ENCODE measurements around the gene HDGFL2.
A peak's percentile ranks its signal among the peaks of the same experiment; 100 is the strongest.

Gene HDGFL2

GRCh38 chr19:4455719-4456475 is 16.2 kb upstream of the HDGFL2 start:
- H3K4me3 ChIP-seq (ENCODE audit: low read depth, low read length), result peak overlapping the region; percentile 77
- peak; percentile 22 for TF ChIP-seq CTCF (conservative IDR thresholded peaks at IDR 0.05; ENCODE audit: low read depth, low read length)
- peak; percentile 86 for DNase-seq (ENCODE audit: low read depth)

- peak; percentile 71 for DNase-seq (ENCODE audit: low read depth)
- TF ChIP-seq CTCF (conservative IDR thresholded peaks at IDR 0.05; ENCODE audit: low read depth, low read length), result peak; percentile 18
- H3K4me3 ChIP-seq (ENCODE audit: low read depth, low read length), result peak overlapping the region; percentile 77
Observed at GRCh38 chr19:4456476-4456842, 15.6 kb upstream of the HDGFL2 start.

- TF ChIP-seq CTCF (conservative IDR thresholded peaks at IDR 0.05; ENCODE audit: low read depth, low read length), result no peak
- peak; percentile 78 for DNase-seq (ENCODE audit: low read depth)
- H3K4me3 ChIP-seq (ENCODE audit: low read depth, low read length), result peak overlapping the region; percentile 77
Observed at GRCh38 chr19:4456843-4457653, 15.0 kb upstream of the HDGFL2 start.

- peak; percentile 23 for TF ChIP-seq CTCF (conservative IDR thresholded peaks at IDR 0.05; ENCODE audit: low read depth, low read length)
- peak; percentile 99 for DNase-seq (ENCODE audit: low read depth)
- H3K4me3 ChIP-seq (ENCODE audit: low read depth, low read length), result peak within 1 kb of the TSS; percentile 77
Observed at GRCh38 chr19:4457654-4458395, 14.3 kb upstream of the HDGFL2 start, which contains the start of gene UBXN6. Gene UBXN6, minus strand, starts transcription at chr19:4457794. Its CDS starts 97 bp downstream, at chr19:4457697.

GRCh38 chr19:4464815-4465581 is 7.1 kb upstream of the HDGFL2 start:
- DNase-seq (ENCODE audit: low read depth), result no peak
- no peak for TF ChIP-seq CTCF (conservative IDR thresholded peaks at IDR 0.05; ENCODE audit: low read depth, low read length)
- H3K4me3 ChIP-seq (ENCODE audit: low read depth, low read length), result no peak overlapping the region

GRCh38 chr19:4467835-4468234 is 4.3 kb upstream of the HDGFL2 start:
- no peak for TF ChIP-seq CTCF (conservative IDR thresholded peaks at IDR 0.05; ENCODE audit: low read depth, low read length)
- no peak for DNase-seq (ENCODE audit: low read depth)
- no peak overlapping the region for H3K4me3 ChIP-seq (ENCODE audit: low read depth, low read length)
